Ectodermal cell (in vitro differentiated cells): ENCODE data around the gene RTL10.
"Not testable (repeated sequence)": the region's sequence is repeated elsewhere in the genome, so short reads cannot be mapped to it uniquely, and the experiment has no call there.

Experiments used
- H3K27ac ChIP-seq: 2 replicates; pipeline ENCODE4 v1.7.0; 2013; ENCODE audit warnings: mild to moderate bottlenecking, low read depth, low read length; ENCODE audit not compliant: insufficient read depth, poor library complexity, severe bottlenecking
- H3K27me3 ChIP-seq: 2 replicates; pipeline ENCODE4 v1.7.0; 2013; ENCODE audit warnings: mild to moderate bottlenecking, low read length; ENCODE audit not compliant: insufficient read depth, control insufficient read depth, poor library complexity, severe bottlenecking
- H3K36me3 ChIP-seq: one replicate; pipeline ENCODE4 v1.7.0; 2013; ENCODE audit warnings: low read length; ENCODE audit not compliant: control insufficient read depth, insufficient read depth
- H3K4me1 ChIP-seq: one replicate; pipeline ENCODE4 v1.7.0; 2013; ENCODE audit warnings: low read length; ENCODE audit not compliant: control insufficient read depth, insufficient read depth
- H3K4me3 ChIP-seq: 2 replicates; pipeline ENCODE4 v1.7.0; 2013; ENCODE audit warnings: low read depth, low read length, control low read depth; ENCODE audit not compliant: insufficient read depth
- H3K9me3 ChIP-seq: 2 replicates; pipeline ENCODE4 v1.7.0; 2013; ENCODE audit warnings: mild to moderate bottlenecking, low read length, moderate library complexity; ENCODE audit not compliant: control insufficient read depth
- WGBS, 2 experiments: methylation state at CpG; one replicate each; pipeline ENCODE4 v1.1.7; 2013; ENCODE audit warnings: missing lambda C conversion rate in 2 of 2; 5-methylcytosine and 5-hydroxymethylcytosine counted together

RTL10 gene

GRCh38 chr22:19843107-19843856 is 11.4 kb downstream of the RTL10 start:
- peaks cover 10% of the 10 kb centered on the region for H3K4me1 ChIP-seq
- H3K36me3 ChIP-seq: peaks cover 6% of the 10 kb centered on the region
- 84 to 85% methylated on average over 27 of the region's 27 CpGs for WGBS, 2 experiments
- H3K9me3 ChIP-seq: no peaks in the 10 kb centered on the region
- H3K4me3 ChIP-seq: no peak overlapping the region
- H3K27me3 ChIP-seq: no peaks in the 10 kb centered on the region
- H3K27ac ChIP-seq: no peak overlapping the region

- H3K27ac ChIP-seq: no peak overlapping the region
- H3K4me3 ChIP-seq: no peak overlapping the region
- H3K36me3 ChIP-seq: peaks cover 6% of the 10 kb centered on the region
- peaks cover 10% of the 10 kb centered on the region for H3K4me1 ChIP-seq
- no peaks in the 10 kb centered on the region for H3K9me3 ChIP-seq
- H3K27me3 ChIP-seq: no peaks in the 10 kb centered on the region
- WGBS, 2 experiments: 88 to 90% methylated on average over 12 of the region's 12 CpGs
These were observed 12.1 kb downstream of the RTL10 start for GRCh38 chr22:19842393-19843106.

- Histone ChIP-seq H3K9me3 (no peaks in the 10 kb centered on the region), H3K27ac (no peak overlapping the region), H3K36me3 (no peaks in the 10 kb centered on the region), H3K27me3 (no peaks in the 10 kb centered on the region), H3K4me3 (no peak overlapping the region), H3K4me1 (peaks cover 10% of the 10 kb centered on the region)
- WGBS, 2 experiments: 93% methylated on average over 8 of the region's 8 CpGs
These were observed 12.9 kb downstream of the RTL10 start for GRCh38 chr22:19841641-19842392.

DNA sequence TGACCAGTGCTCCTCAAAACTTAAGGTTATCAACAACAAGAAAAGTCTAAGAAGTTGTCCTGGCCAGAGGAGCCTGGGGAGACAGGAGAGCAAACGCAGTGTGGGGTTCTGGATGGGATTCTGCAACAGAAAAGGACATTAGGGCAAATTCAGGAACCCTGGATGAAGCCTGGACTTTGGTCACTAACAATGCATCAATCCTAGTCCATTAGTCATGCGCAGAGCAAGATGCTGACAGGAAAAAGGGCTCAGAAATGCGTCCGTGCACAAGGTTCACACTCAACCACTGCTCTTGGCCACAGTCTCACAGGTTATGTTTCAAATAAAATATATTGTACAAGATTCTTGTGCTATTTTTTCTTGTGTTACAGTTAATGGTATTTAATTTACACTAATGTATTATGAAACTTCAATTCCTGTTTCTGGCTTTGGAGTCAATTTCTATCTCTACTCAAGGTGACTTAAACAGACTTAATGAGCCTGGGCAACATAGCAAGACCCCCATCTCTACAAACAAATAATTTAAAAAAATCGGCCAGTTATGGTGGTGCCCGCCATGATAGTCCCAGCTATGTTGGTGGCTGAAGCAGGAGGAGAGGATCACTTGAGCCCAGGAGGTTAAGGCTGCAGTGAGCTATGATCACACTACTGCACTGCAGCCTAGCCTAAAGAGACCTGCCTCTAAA is 13.6 kb downstream of the RTL10 start:
- Histone ChIP-seq H3K4me3 (no peak overlapping the region), H3K27ac (no peak overlapping the region), H3K27me3 (no peaks in the 10 kb centered on the region), H3K4me1 (peaks cover 10% of the 10 kb centered on the region), H3K36me3 (no peaks in the 10 kb centered on the region), H3K9me3 (no peaks in the 10 kb centered on the region)
- WGBS, 2 experiments: 89 to 96% methylated on average over 6 of the region's 6 CpGs

DNA sequence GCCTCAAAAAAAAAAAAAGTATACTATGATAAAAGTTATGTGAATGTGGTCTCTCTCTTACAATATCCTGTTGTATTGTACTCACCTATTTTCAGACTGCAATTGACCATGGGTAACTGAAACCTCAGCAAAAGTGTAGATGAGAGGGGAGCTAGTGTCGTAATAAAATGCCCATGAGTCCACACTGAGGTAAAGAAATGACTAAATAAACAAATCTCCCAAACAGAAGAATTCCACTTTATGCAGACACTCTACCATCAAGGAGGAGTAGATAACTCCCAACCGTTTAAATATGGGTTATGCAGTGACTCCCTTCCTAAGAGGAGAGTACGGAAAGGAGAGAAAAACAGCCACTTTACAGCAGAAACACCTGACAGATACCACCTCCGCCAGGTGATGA is 14.6 kb downstream of the RTL10 start:
- no peaks in the 10 kb centered on the region for H3K36me3 ChIP-seq
- no peak overlapping the region for H3K27ac ChIP-seq
- no peaks in the 10 kb centered on the region for H3K27me3 ChIP-seq
- WGBS, 2 experiments: 97 to 98% methylated on average over 4 of the region's 4 CpGs
- no peaks in the 10 kb centered on the region for H3K9me3 ChIP-seq
- peaks cover 10% of the 10 kb centered on the region for H3K4me1 ChIP-seq
- H3K4me3 ChIP-seq: no peak overlapping the region

GRCh38 chr22:19837915-19838314 is 16.8 kb downstream of the RTL10 start:
- no peaks in the 10 kb centered on the region for H3K9me3 ChIP-seq
- no peaks in the 10 kb centered on the region for H3K27me3 ChIP-seq
- peaks cover 5% of the 10 kb centered on the region for H3K4me1 ChIP-seq
- H3K36me3 ChIP-seq: no peaks in the 10 kb centered on the region
- no peak overlapping the region for H3K4me3 ChIP-seq
- WGBS, 2 experiments: 93 to 96% methylated on average over 6 of the region's 6 CpGs
- H3K27ac ChIP-seq: no peak overlapping the region

DNA sequence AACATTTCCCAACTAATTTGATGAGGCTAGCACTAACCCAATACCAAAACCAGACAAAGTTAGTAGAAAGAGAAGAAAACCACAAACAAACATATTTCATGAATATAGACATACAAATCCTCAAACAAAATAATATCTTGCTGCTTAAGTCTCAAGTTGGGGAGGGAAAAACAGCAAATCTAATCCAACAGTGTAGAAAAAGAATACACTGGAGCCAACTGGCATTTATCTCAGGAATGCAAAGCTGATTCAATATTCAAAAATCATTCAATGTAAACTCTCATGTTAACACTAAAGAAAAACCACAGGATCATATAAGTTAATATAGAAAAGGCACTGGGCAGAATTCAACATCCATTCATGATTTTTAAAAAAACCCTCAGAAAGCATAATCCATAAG is 18.2 kb downstream of the RTL10 start:
- Histone ChIP-seq H3K36me3 (no peaks in the 10 kb centered on the region), H3K27me3 (no peaks in the 10 kb centered on the region), H3K4me3 (no peak overlapping the region), H3K4me1 (no peaks in the 10 kb centered on the region), H3K27ac (no peak overlapping the region), H3K9me3 (no peaks in the 10 kb centered on the region)

- H3K9me3 ChIP-seq: no peaks in the 10 kb centered on the region
- no peak overlapping the region for H3K4me3 ChIP-seq
- no peaks in the 10 kb centered on the region for H3K27me3 ChIP-seq
- no peaks in the 10 kb centered on the region for H3K4me1 ChIP-seq
- no peaks in the 10 kb centered on the region for H3K36me3 ChIP-seq
- H3K27ac ChIP-seq: no peak overlapping the region
These were observed 20.1 kb downstream of the RTL10 start for GRCh38 chr22:19834599-19834998.

- not testable (repeated sequence) for H3K27me3 ChIP-seq, H3K4me3 ChIP-seq, H3K9me3 ChIP-seq, H3K4me1 ChIP-seq, H3K27ac ChIP-seq, H3K36me3 ChIP-seq
- 81 to 82% methylated on average over 9 of the region's 9 CpGs for whole genome bisulfite sequencing, 2 experiments
These were observed 21.3 kb downstream of the RTL10 start for GRCh38 chr22:19833327-19833726.
